ENCODE results near the gene ARHGAP26.
A peak's percentile ranks its signal among the peaks of the same experiment; 100 is the strongest.

ARHGAP26 gene

GRCh38 chr5:142736247-142736632 is 33.9 kb upstream of the ARHGAP26 start:
- Histone ChIP-seq H3K9ac (ENCODE audit: low read length in 5 of 5) (no peak overlapping the region), H3K27me3 (ENCODE audit: control insufficient read depth in 5 of 5, insufficient read depth in 4 of 5, low read length in 5 of 5) (no peaks in the 10 kb centered on the region), H3K36me3 (ENCODE audit: control insufficient read depth in 5 of 5, insufficient read depth in 5 of 5, low read length in 5 of 5) (no peaks in the 10 kb centered on the region), H3K4me3 (ENCODE audit: low read depth in 1 of 5, low read length in 5 of 5) (no peak overlapping the region), H3K27ac (ENCODE audit: low read depth, low read length) (no peak overlapping the region), H3K9me3 (ENCODE audit: control insufficient read depth in 5 of 5, low read length in 5 of 5) (no peaks in the 10 kb centered on the region), H3K4me1 (ENCODE audit: control insufficient read depth in 5 of 5, insufficient read depth in 5 of 5, low read length in 5 of 5) (peaks cover 0 to 16% (median 11%) of the 10 kb centered on the region in 5 donors)

- H3K36me3 ChIP-seq (ENCODE audit: control insufficient read depth in 5 of 5, insufficient read depth in 5 of 5, low read length in 5 of 5), result no peaks in the 10 kb centered on the region
- no peaks in the 10 kb centered on the region for H3K27me3 ChIP-seq (ENCODE audit: control insufficient read depth in 5 of 5, insufficient read depth in 4 of 5, low read length in 5 of 5)
- H3K27ac ChIP-seq (ENCODE audit: low read depth, low read length), result no peak overlapping the region
- H3K9me3 ChIP-seq (ENCODE audit: control insufficient read depth in 5 of 5, low read length in 5 of 5), result no peaks in the 10 kb centered on the region
- no peak overlapping the region for H3K9ac ChIP-seq (ENCODE audit: low read length in 5 of 5)
- H3K4me3 ChIP-seq (ENCODE audit: low read depth in 1 of 5, low read length in 5 of 5), result no peak overlapping the region
- peaks cover 0 to 17% (median 12%) of the 10 kb centered on the region in 5 donors for H3K4me1 ChIP-seq (ENCODE audit: control insufficient read depth in 5 of 5, insufficient read depth in 5 of 5, low read length in 5 of 5)
Observed at GRCh38 chr5:142737179-142737578, 33.0 kb upstream of the ARHGAP26 start.

- H3K9me3 ChIP-seq (ENCODE audit: control insufficient read depth in 5 of 5, low read length in 5 of 5), result no peaks in the 10 kb centered on the region
- H3K9ac ChIP-seq (ENCODE audit: low read length in 5 of 5), result no peak overlapping the region
- H3K4me1 ChIP-seq (ENCODE audit: control insufficient read depth in 5 of 5, insufficient read depth in 5 of 5, low read length in 5 of 5), result peaks cover 0 to 27% (median 22%) of the 10 kb centered on the region in 5 donors
- H3K27ac ChIP-seq (ENCODE audit: low read depth, low read length), result no peak overlapping the region
- no peaks in the 10 kb centered on the region for H3K36me3 ChIP-seq (ENCODE audit: control insufficient read depth in 5 of 5, insufficient read depth in 5 of 5, low read length in 5 of 5)
- H3K4me3 ChIP-seq (ENCODE audit: low read depth in 1 of 5, low read length in 5 of 5), result no peak overlapping the region
- H3K27me3 ChIP-seq (ENCODE audit: control insufficient read depth in 5 of 5, insufficient read depth in 4 of 5, low read length in 5 of 5), result no peaks in the 10 kb centered on the region
Observed at GRCh38 chr5:142740474-142741242, 29.5 kb upstream of the ARHGAP26 start.

- no peaks in the 10 kb centered on the region for H3K36me3 ChIP-seq (ENCODE audit: control insufficient read depth in 5 of 5, insufficient read depth in 5 of 5, low read length in 5 of 5)
- H3K9ac ChIP-seq (ENCODE audit: low read length in 5 of 5), result no peak overlapping the region
- H3K4me3 ChIP-seq (ENCODE audit: low read depth in 1 of 5, low read length in 5 of 5), result no peak overlapping the region
- peaks cover 0 to 40% (median 31%) of the 10 kb centered on the region in 5 donors for H3K4me1 ChIP-seq (ENCODE audit: control insufficient read depth in 5 of 5, insufficient read depth in 5 of 5, low read length in 5 of 5)
- H3K27ac ChIP-seq (ENCODE audit: low read depth, low read length), result peak overlapping the region; percentile 63
- no peaks in the 10 kb centered on the region for H3K27me3 ChIP-seq (ENCODE audit: control insufficient read depth in 5 of 5, insufficient read depth in 4 of 5, low read length in 5 of 5)
- no peaks in the 10 kb centered on the region for H3K9me3 ChIP-seq (ENCODE audit: control insufficient read depth in 5 of 5, low read length in 5 of 5)
Observed at GRCh38 chr5:142743592-142744441, 26.4 kb upstream of the ARHGAP26 start.

GRCh38 chr5:142745268-142745667 is 24.9 kb upstream of the ARHGAP26 start:
- Histone ChIP-seq H3K4me1 (ENCODE audit: control insufficient read depth in 5 of 5, insufficient read depth in 5 of 5, low read length in 5 of 5) (peaks cover 0 to 40% (median 30%) of the 10 kb centered on the region in 5 donors), H3K9me3 (ENCODE audit: control insufficient read depth in 5 of 5, low read length in 5 of 5) (no peaks in the 10 kb centered on the region), H3K4me3 (ENCODE audit: low read depth in 1 of 5, low read length in 5 of 5) (no peak overlapping the region)

GRCh38 chr5:142746532-142747433 is 23.4 kb upstream of the ARHGAP26 start:
- no peak overlapping the region for H3K4me3 ChIP-seq (ENCODE audit: low read depth in 1 of 5, low read length in 5 of 5)
- H3K4me1 ChIP-seq (ENCODE audit: control insufficient read depth in 5 of 5, insufficient read depth in 5 of 5, low read length in 5 of 5), result peaks cover 0 to 29% (median 18%) of the 10 kb centered on the region in 5 donors
- H3K36me3 ChIP-seq (ENCODE audit: control insufficient read depth in 5 of 5, insufficient read depth in 5 of 5, low read length in 5 of 5), result no peaks in the 10 kb centered on the region
- H3K9ac ChIP-seq (ENCODE audit: low read length in 5 of 5), result no peak overlapping the region
- H3K27me3 ChIP-seq (ENCODE audit: control insufficient read depth in 5 of 5, insufficient read depth in 4 of 5, low read length in 5 of 5), result no peaks in the 10 kb centered on the region
- H3K9me3 ChIP-seq (ENCODE audit: control insufficient read depth in 5 of 5, low read length in 5 of 5), result no peaks in the 10 kb centered on the region
- no peak overlapping the region for H3K27ac ChIP-seq (ENCODE audit: low read depth, low read length)

More at GRCh38 chr5:142745268-142745667, 24.9 kb upstream of the ARHGAP26 start:
- H3K36me3 ChIP-seq (ENCODE audit: control insufficient read depth in 5 of 5, insufficient read depth in 5 of 5, low read length in 5 of 5), result no peaks in the 10 kb centered on the region
- H3K9ac ChIP-seq (ENCODE audit: low read length in 5 of 5), result no peak overlapping the region
- H3K27me3 ChIP-seq (ENCODE audit: control insufficient read depth in 5 of 5, insufficient read depth in 4 of 5, low read length in 5 of 5), result no peaks in the 10 kb centered on the region
- H3K27ac ChIP-seq (ENCODE audit: low read depth, low read length), result no peak overlapping the region

- H3K27ac ChIP-seq (ENCODE audit: low read depth, low read length), result no peak overlapping the region
Observed at GRCh38 chr5:142748132-142748531, 22.0 kb upstream of the ARHGAP26 start.

GRCh38 chr5:142748568-142749249 is 21.5 kb upstream of the ARHGAP26 start:
- no peaks in the 10 kb centered on the region for H3K27me3 ChIP-seq (ENCODE audit: control insufficient read depth in 5 of 5, insufficient read depth in 4 of 5, low read length in 5 of 5)
- no peak overlapping the region for H3K9ac ChIP-seq (ENCODE audit: low read length in 5 of 5)
- H3K27ac ChIP-seq (ENCODE audit: low read depth, low read length), result no peak overlapping the region
- no peak overlapping the region for H3K4me3 ChIP-seq (ENCODE audit: low read depth in 1 of 5, low read length in 5 of 5)
- peaks cover 3 to 36% (median 30%) of the 10 kb centered on the region in 5 donors for H3K4me1 ChIP-seq (ENCODE audit: control insufficient read depth in 5 of 5, insufficient read depth in 5 of 5, low read length in 5 of 5)
- no peaks in the 10 kb centered on the region for H3K9me3 ChIP-seq (ENCODE audit: control insufficient read depth in 5 of 5, low read length in 5 of 5)
- H3K36me3 ChIP-seq (ENCODE audit: control insufficient read depth in 5 of 5, insufficient read depth in 5 of 5, low read length in 5 of 5), result no peaks in the 10 kb centered on the region

More at GRCh38 chr5:142748132-142748531, 22.0 kb upstream of the ARHGAP26 start:
- Histone ChIP-seq H3K4me3 (ENCODE audit: low read depth in 1 of 5, low read length in 5 of 5) (no peak overlapping the region), H3K27me3 (ENCODE audit: control insufficient read depth in 5 of 5, insufficient read depth in 4 of 5, low read length in 5 of 5) (no peaks in the 10 kb centered on the region), H3K9ac (ENCODE audit: low read length in 5 of 5) (no peak overlapping the region), H3K4me1 (ENCODE audit: control insufficient read depth in 5 of 5, insufficient read depth in 5 of 5, low read length in 5 of 5) (peaks cover 1 to 35% (median 25%) of the 10 kb centered on the region in 5 donors), H3K36me3 (ENCODE audit: control insufficient read depth in 5 of 5, insufficient read depth in 5 of 5, low read length in 5 of 5) (no peaks in the 10 kb centered on the region), H3K9me3 (ENCODE audit: control insufficient read depth in 5 of 5, low read length in 5 of 5) (no peaks in the 10 kb centered on the region)

- Histone ChIP-seq H3K4me1 (ENCODE audit: control insufficient read depth in 5 of 5, insufficient read depth in 5 of 5, low read length in 5 of 5) (peaks cover 3 to 36% (median 29%) of the 10 kb centered on the region in 5 donors), H3K27ac (ENCODE audit: low read depth, low read length) (no peak overlapping the region), H3K9ac (ENCODE audit: low read length in 5 of 5) (no peak overlapping the region), H3K27me3 (ENCODE audit: control insufficient read depth in 5 of 5, insufficient read depth in 4 of 5, low read length in 5 of 5) (no peaks in the 10 kb centered on the region), H3K36me3 (ENCODE audit: control insufficient read depth in 5 of 5, insufficient read depth in 5 of 5, low read length in 5 of 5) (no peaks in the 10 kb centered on the region), H3K4me3 (ENCODE audit: low read depth in 1 of 5, low read length in 5 of 5) (no peak overlapping the region), H3K9me3 (ENCODE audit: control insufficient read depth in 5 of 5, low read length in 5 of 5) (no peaks in the 10 kb centered on the region)
Observed at GRCh38 chr5:142749321-142749720, 20.9 kb upstream of the ARHGAP26 start.
